Fibroblast of lung (primary cell): ENCODE results near the gene PRKCQ. TPM values are rescaled to one million over a fixed set of nuclear protein-coding genes. Genes with fewer than 3 reads are reported as not detected.

Experiments used
- DNase-seq, 2 donors: peaks; one replicate each; pipeline versions ENCODE4 v3.0.0 to v3.0.0-alpha.2; 2010; ENCODE audit warnings: low read depth in 2 of 2
- H2AFZ ChIP-seq: 2 replicates; pipeline ENCODE4 v1.5.1; 2012; ENCODE audit warnings: low read length, control low read depth, inconsistent platforms
- H3K27ac ChIP-seq: 2 replicates; pipeline ENCODE4 v1.5.1; 2011; ENCODE audit warnings: low read length, control low read depth; ENCODE audit not compliant: insufficient read depth
- H3K27me3 ChIP-seq: 2 replicates; pipeline ENCODE4 v1.5.1; 2011; ENCODE audit warnings: mild to moderate bottlenecking, low read length; ENCODE audit not compliant: control insufficient read depth, insufficient read depth
- H3K36me3 ChIP-seq: 2 replicates; pipeline ENCODE4 v1.5.1; 2011; ENCODE audit warnings: low read length; ENCODE audit not compliant: control insufficient read depth, insufficient read depth
- H3K4me1 ChIP-seq: 2 replicates; pipeline ENCODE4 v1.5.1; 2011; ENCODE audit warnings: low read length; ENCODE audit not compliant: control insufficient read depth, insufficient read depth; ENCODE audit errors: extremely low read depth
- H3K4me2 ChIP-seq: 2 replicates; pipeline ENCODE4 v1.5.1; 2011; ENCODE audit warnings: low read length, control low read depth; ENCODE audit not compliant: insufficient read depth; ENCODE audit errors: extremely low read depth
- H3K4me3 ChIP-seq, 4 experiments: fragments of 200-600 bp in 1 of 4; sonication (generic) in 1 of 4; replicated peaks in 1 of 4; 2 replicates each; pipeline ENCODE4 v1.5.1; 2011 to 2016; ENCODE audit warnings: low read length in 4 of 4, low read depth in 3 of 4, mild to moderate bottlenecking in 3 of 4, control low read depth in 2 of 4, inconsistent platforms in 1 of 4, mixed read lengths in 1 of 4; ENCODE audit not compliant: insufficient read depth in 1 of 4; ENCODE audit errors: control extremely low read depth in 1 of 4
- H3K79me2 ChIP-seq: 2 replicates; pipeline ENCODE4 v1.5.1; 2012; ENCODE audit warnings: mild to moderate bottlenecking, low read length, inconsistent platforms; ENCODE audit not compliant: control insufficient read depth, insufficient read depth
- H3K9ac ChIP-seq: 2 replicates; pipeline ENCODE4 v1.5.1; 2011; ENCODE audit warnings: mild to moderate bottlenecking, low read length, control low read depth; ENCODE audit not compliant: insufficient read depth
- H3K9me3 ChIP-seq: 2 replicates; pipeline ENCODE4 v1.5.1; 2012; ENCODE audit warnings: low read depth, low read length; ENCODE audit not compliant: control insufficient read depth, insufficient read depth
- H4K20me1 ChIP-seq: 2 replicates; pipeline ENCODE4 v1.5.1; 2011; ENCODE audit warnings: low read length; ENCODE audit not compliant: control insufficient read depth, insufficient read depth; ENCODE audit errors: extremely low read depth
- CTCF ChIP-seq, 2 donors: IDR thresholded peaks in 1 of 2; conservative IDR thresholded peaks in 1 of 2; 1 replicate in 1 of 2; 2 replicates in 1 of 2; pipeline ENCODE4 v1.5.1; 2011 to 2012; ENCODE audit warnings: low read length in 2 of 2, control low read depth in 1 of 2, inconsistent platforms in 1 of 2, low read depth in 1 of 2, mild to moderate bottlenecking in 1 of 2
- EZH2 ChIP-seq: IDR thresholded peaks from 2 replicates; pipeline ENCODE4 v1.5.1; 2012; ENCODE audit warnings: low read length, control low read depth, mild to moderate bottlenecking; ENCODE audit errors: missing control alignments
- polyA plus RNA-seq, 2 donors: library from polyadenylated mRNA; depleted of rRNA in 1 of 2; stranded (reverse) in 1 of 2; unstranded in 1 of 2; fragments of >200 nt; gene quantifications; 2 replicates each; pipeline ENCODE4 v1.2.1, GENCODE V29; 2011 to 2012; ENCODE audit warnings: missing spikeins in 1 of 2
- total RNA-seq: library from RNA; depleted of rRNA; stranded (reverse); fragments of >200 nt; gene quantifications from 2 replicates; pipeline ENCODE4 v1.2.1, GENCODE V29; 2014

PRKCQ gene
- total and polyA plus RNA-seq, 2 donors (not counting 1 experiment from before 2014, with no cell fraction given): under 0.01 to 0.01 TPM

- Histone ChIP-seq H3K4me3 (no peak overlapping the region), H3K4me2 (no peak overlapping the region), H3K27ac (no peak overlapping the region), H3K4me1 (no peaks in the 10 kb centered on the region), H3K79me2 (no peaks in the 10 kb centered on the region), H3K9ac (no peak overlapping the region), H3K27me3 (peaks cover 11% of the 10 kb centered on the region), H2AFZ (no peak overlapping the region), H3K9me3 (no peaks in the 10 kb centered on the region), H4K20me1 (no peaks in the 10 kb centered on the region), H3K36me3 (no peaks in the 10 kb centered on the region)
- no peak for DNase-seq
- TF ChIP-seq CTCF (conservative IDR thresholded peaks at IDR 0.05 in 1 of 2, IDR thresholded peaks at IDR 0.05 in 1 of 2; ENCODE audit: low read depth in 1 of 2, low read length in 2 of 2) (no peak), EZH2 (no peak)
Measured at GRCh38 chr10:6576326-6576725, 3.8 kb downstream of the PRKCQ start.

GRCh38 chr10:6574664-6575176, 5.4 kb downstream of the PRKCQ start:
- Histone ChIP-seq H3K27ac (no peak overlapping the region), H3K36me3 (no peaks in the 10 kb centered on the region), H3K4me3 (no peak overlapping the region), H4K20me1 (no peaks in the 10 kb centered on the region), H3K4me1 (no peaks in the 10 kb centered on the region), H3K79me2 (no peaks in the 10 kb centered on the region), H2AFZ (no peak overlapping the region), H3K9ac (no peak overlapping the region), H3K27me3 (peaks cover 11% of the 10 kb centered on the region), H3K4me2 (no peak overlapping the region), H3K9me3 (no peaks in the 10 kb centered on the region)
- DNase-seq: no peak
- TF ChIP-seq CTCF (conservative IDR thresholded peaks at IDR 0.05 in 1 of 2, IDR thresholded peaks at IDR 0.05 in 1 of 2; ENCODE audit: low read depth in 1 of 2, low read length in 2 of 2): no peak
- no peak for TF ChIP-seq EZH2

- Histone ChIP-seq H3K79me2 (no peaks in the 10 kb centered on the region), H3K36me3 (no peaks in the 10 kb centered on the region), H3K4me1 (no peaks in the 10 kb centered on the region), H3K4me3 (no peak overlapping the region), H2AFZ (no peak overlapping the region), H3K27me3 (no peaks in the 10 kb centered on the region), H3K27ac (no peak overlapping the region), H3K9ac (no peak overlapping the region), H4K20me1 (no peaks in the 10 kb centered on the region), H3K4me2 (no peak overlapping the region), H3K9me3 (no peaks in the 10 kb centered on the region)
- TF ChIP-seq EZH2 (no peak), CTCF (conservative IDR thresholded peaks at IDR 0.05 in 1 of 2, IDR thresholded peaks at IDR 0.05 in 1 of 2; ENCODE audit: low read depth in 1 of 2, low read length in 2 of 2) (no peak)
- no peak for DNase-seq
Measured at GRCh38 chr10:6570893-6571292, 9.2 kb downstream of the PRKCQ start.
